ENCODE data around the gene CDKAL1.

Gene CDKAL1

DNA sequence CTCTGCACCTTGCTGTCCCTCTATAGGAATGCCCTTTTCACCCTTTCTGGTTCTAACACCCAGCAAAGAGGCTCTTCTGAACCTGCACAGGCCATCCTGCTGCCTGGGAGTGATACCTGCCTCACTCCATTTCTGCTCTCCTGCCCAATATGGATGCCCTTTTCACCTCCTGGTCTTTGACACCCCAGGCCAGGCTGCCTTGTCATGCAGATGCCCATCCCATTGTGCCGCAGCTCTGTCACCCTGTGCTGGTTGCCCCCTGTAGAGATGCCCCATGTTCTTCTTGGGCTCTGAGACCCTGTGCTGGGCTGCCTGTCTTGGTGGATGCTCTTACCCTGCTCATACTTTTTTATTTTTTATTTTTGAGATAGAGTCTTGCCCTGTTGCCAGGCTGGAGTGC, 95.3 kb downstream of the CDKAL1 start:
- TF ChIP-seq NFIC (IDR thresholded peaks at IDR 0.05) = no peak
- TF ChIP-seq ZBTB7A (IDR thresholded peaks at IDR 0.05; ENCODE audit: low read depth) = no peak
- TF ChIP-seq, protein P1, sequence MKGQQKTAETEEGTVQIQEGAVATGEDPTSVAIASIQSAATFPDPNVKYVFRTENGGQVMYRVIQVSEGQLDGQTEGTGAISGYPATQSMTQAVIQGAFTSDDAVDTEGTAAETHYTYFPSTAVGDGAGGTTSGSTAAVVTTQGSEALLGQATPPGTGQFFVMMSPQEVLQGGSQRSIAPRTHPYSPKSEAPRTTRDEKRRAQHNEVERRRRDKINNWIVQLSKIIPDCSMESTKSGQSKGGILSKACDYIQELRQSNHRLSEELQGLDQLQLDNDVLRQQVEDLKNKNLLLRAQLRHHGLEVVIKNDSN (IDR thresholded peaks at IDR 0.05) = no peak
- no peak for TF ChIP-seq CREB1 (IDR thresholded peaks at IDR 0.05; ENCODE audit: low read depth)
- TF ChIP-seq FOXM1 (IDR thresholded peaks at IDR 0.05; ENCODE audit: borderline replicate concordance, low read depth) = no peak
- TF ChIP-seq REST (IDR thresholded peaks at IDR 0.05; ENCODE audit: low read depth) = no peak
- TF ChIP-seq RAD21 (IDR thresholded peaks at IDR 0.05; ENCODE audit: low read depth) = no peak
- TF ChIP-seq, protein P2, sequence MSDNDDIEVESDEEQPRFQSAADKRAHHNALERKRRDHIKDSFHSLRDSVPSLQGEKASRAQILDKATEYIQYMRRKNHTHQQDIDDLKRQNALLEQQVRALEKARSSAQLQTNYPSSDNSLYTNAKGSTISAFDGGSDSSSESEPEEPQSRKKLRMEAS (IDR thresholded peaks at IDR 0.05) = no peak
- no peak for TF ChIP-seq TEAD4 (IDR thresholded peaks at IDR 0.05)
- no peak for TF ChIP-seq CEBPB (IDR thresholded peaks at IDR 0.05)
- no peak for TF ChIP-seq YY1 (IDR thresholded peaks at IDR 0.05; ENCODE audit: low read depth)
- TF ChIP-seq TCF12 (IDR thresholded peaks at IDR 0.05; ENCODE audit: low read depth) = no peak
- no peak for TF ChIP-seq TAF1 (IDR thresholded peaks at IDR 0.05; ENCODE audit: low read depth)
- TF ChIP-seq EGR1 (IDR thresholded peaks at IDR 0.05) = no peak
- TF ChIP-seq EP300 (IDR thresholded peaks at IDR 0.05; ENCODE audit: borderline replicate concordance) = no peak

DNA sequence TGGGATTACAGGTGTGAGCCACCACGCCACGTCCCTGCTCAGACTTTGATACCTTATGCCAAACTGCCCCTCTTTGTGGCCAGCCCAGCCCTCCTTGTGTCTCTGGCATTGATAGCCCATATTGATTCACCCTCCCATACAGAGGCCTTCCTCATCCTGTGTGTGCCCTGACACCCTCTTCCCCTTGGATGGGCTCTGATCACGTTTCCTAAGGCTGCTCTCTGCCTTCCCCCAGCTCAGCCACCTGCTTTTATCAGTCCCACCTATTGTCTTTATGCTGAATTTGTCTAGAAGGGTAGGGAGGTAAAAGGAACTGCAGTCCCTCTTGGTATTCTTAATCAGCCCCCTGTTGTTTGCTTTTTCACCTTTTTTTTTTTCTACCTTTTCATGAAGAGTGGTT, 95.9 kb downstream of the CDKAL1 start:
- no peak for TF ChIP-seq CREB1 (IDR thresholded peaks at IDR 0.05; ENCODE audit: low read depth)
- TF ChIP-seq EP300 (IDR thresholded peaks at IDR 0.05; ENCODE audit: borderline replicate concordance) = no peak
- no peak for TF ChIP-seq CEBPB (IDR thresholded peaks at IDR 0.05)
- no peak for TF ChIP-seq REST (IDR thresholded peaks at IDR 0.05; ENCODE audit: low read depth)
- TF ChIP-seq, protein P2 (IDR thresholded peaks at IDR 0.05) = no peak
- no peak for TF ChIP-seq EGR1 (IDR thresholded peaks at IDR 0.05)
- no peak for TF ChIP-seq YY1 (IDR thresholded peaks at IDR 0.05; ENCODE audit: low read depth)
- TF ChIP-seq TCF12 (IDR thresholded peaks at IDR 0.05; ENCODE audit: low read depth) = no peak
- TF ChIP-seq RAD21 (IDR thresholded peaks at IDR 0.05; ENCODE audit: low read depth) = no peak
- TF ChIP-seq FOXM1 (IDR thresholded peaks at IDR 0.05; ENCODE audit: borderline replicate concordance, low read depth) = no peak
- TF ChIP-seq, protein P1 (IDR thresholded peaks at IDR 0.05) = no peak
- TF ChIP-seq NFIC (IDR thresholded peaks at IDR 0.05) = no peak
- no peak for TF ChIP-seq ZBTB7A (IDR thresholded peaks at IDR 0.05; ENCODE audit: low read depth)
- no peak for TF ChIP-seq TAF1 (IDR thresholded peaks at IDR 0.05; ENCODE audit: low read depth)
- TF ChIP-seq TEAD4 (IDR thresholded peaks at IDR 0.05) = no peak

DNA sequence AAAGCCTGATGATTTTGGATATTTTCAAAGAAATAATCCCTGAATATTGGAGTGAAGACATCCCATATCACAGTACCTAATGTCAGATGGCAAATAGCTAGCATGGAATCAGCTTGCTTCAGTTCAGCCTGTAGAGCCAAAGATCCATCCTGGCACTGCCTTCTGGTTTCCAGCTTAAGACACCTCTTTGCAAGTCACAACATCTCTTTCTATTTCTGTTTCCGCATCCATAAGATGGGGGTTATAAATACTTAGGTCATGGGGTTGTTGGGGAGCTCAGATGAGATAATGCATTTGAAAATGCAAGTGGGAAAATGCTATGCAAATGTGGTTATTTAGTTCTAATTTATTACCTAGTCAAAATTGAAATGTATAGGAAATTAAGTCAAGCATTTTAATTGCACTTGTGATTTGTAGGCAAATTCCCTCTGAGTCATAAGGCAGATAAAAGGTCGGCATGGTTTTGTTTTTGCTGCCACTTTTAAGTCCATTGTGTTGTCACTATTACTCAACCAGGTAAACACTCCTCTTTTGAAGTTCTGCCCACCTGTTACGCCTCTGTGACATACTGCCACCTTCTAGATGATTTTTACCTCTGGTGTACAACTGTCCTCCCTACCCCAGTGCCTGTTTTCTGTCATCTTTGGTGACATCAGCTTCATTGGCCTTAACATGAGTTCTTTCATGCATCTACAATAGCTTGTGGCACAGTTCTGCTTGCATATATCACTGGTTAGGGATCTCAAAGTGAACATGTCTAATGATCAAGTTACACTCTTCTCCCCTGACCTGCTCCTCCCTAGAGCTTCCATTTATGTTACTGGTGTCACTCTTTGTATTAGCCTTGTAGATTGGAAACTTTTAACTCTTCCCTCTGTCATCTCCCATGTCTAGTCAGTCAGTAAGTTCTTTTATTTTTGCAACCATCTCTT, 96.6 kb downstream of the CDKAL1 start:
- no peak for TF ChIP-seq TAF1 (IDR thresholded peaks at IDR 0.05; ENCODE audit: low read depth)
- no peak for TF ChIP-seq YY1 (IDR thresholded peaks at IDR 0.05; ENCODE audit: low read depth)
- TF ChIP-seq, protein P2 (IDR thresholded peaks at IDR 0.05) = peak; percentile 18; the same call in 1 of the 2 replicates
- peak; percentile 22; the same call in 1 of the 2 replicates for TF ChIP-seq TEAD4 (IDR thresholded peaks at IDR 0.05)
- TF ChIP-seq CEBPB (IDR thresholded peaks at IDR 0.05) = peak; percentile 71
- TF ChIP-seq CREB1 (IDR thresholded peaks at IDR 0.05; ENCODE audit: low read depth) = no peak
- TF ChIP-seq, protein P1 (IDR thresholded peaks at IDR 0.05) = no peak
- TF ChIP-seq NFIC (IDR thresholded peaks at IDR 0.05) = peak; percentile 80
- TF ChIP-seq FOXM1 (IDR thresholded peaks at IDR 0.05; ENCODE audit: borderline replicate concordance, low read depth) = no peak
- no peak for TF ChIP-seq TCF12 (IDR thresholded peaks at IDR 0.05; ENCODE audit: low read depth)
- no peak for TF ChIP-seq ZBTB7A (IDR thresholded peaks at IDR 0.05; ENCODE audit: low read depth)
- no peak for TF ChIP-seq RAD21 (IDR thresholded peaks at IDR 0.05; ENCODE audit: low read depth)
- no peak for TF ChIP-seq REST (IDR thresholded peaks at IDR 0.05; ENCODE audit: low read depth)
- TF ChIP-seq EP300 (IDR thresholded peaks at IDR 0.05; ENCODE audit: borderline replicate concordance) = peak; percentile 29; the same call in 1 of the 2 replicates
- no peak for TF ChIP-seq EGR1 (IDR thresholded peaks at IDR 0.05)
